DND-41 (cell line): ENCODE measurements around the gene ACSL6.
A peak's percentile ranks its signal among the peaks of the same experiment; 100 is the strongest.

ENCODE experiments used
- ATAC-seq: fragments of 200-7000 bp; cut with Tn5 transposase; 3 replicates; pipeline ENCODE4 v1.9.1; 2021; ENCODE audit warnings: low read depth; ENCODE audit not compliant: insufficient read depth
- DNase-seq: peaks from one replicate; pipeline ENCODE4 v3.0.0-alpha.2; 2020
- H2AFZ ChIP-seq: 2 replicates; pipeline ENCODE4 v1.6.0; 2012; ENCODE audit warnings: low read depth, low read length
- H3K27ac ChIP-seq: 2 replicates; pipeline ENCODE4 v1.5.1; 2012; ENCODE audit warnings: low read length, inconsistent platforms
- H3K27me3 ChIP-seq: fragments of 200-600 bp; sonication (generic); 2 replicates; pipeline ENCODE4 v1.6.0; 2012; ENCODE audit warnings: low read length, mild to moderate bottlenecking, inconsistent platforms; ENCODE audit not compliant: insufficient read depth, poor library complexity
- H3K36me3 ChIP-seq: 2 replicates; pipeline ENCODE4 v1.5.1; 2012; ENCODE audit warnings: low read length, inconsistent platforms; ENCODE audit not compliant: insufficient read depth
- H3K4me1 ChIP-seq: 2 replicates; pipeline ENCODE4 v1.5.1; 2012; ENCODE audit warnings: mild to moderate bottlenecking, low read length; ENCODE audit not compliant: insufficient read depth
- H3K4me2 ChIP-seq: 2 replicates; pipeline ENCODE4 v1.6.0; 2012; ENCODE audit warnings: mild to moderate bottlenecking, moderate library complexity, low read length, inconsistent platforms; ENCODE audit not compliant: insufficient read depth
- H3K4me3 ChIP-seq, 2 experiments: fragments of 200-600 bp in 1 of 2; shearing (Covaris generic) in 1 of 2; 2 replicates each; pipeline ENCODE4 v1.5.1; 2012 to 2016; ENCODE audit warnings: inconsistent platforms in 2 of 2, low read length in 2 of 2, mild to moderate bottlenecking in 2 of 2, low read depth in 1 of 2, moderate library complexity in 1 of 2
- H3K79me2 ChIP-seq: 2 replicates; pipeline ENCODE4 v1.6.0; 2012; ENCODE audit warnings: low read length, inconsistent platforms; ENCODE audit not compliant: insufficient read depth
- H3K9ac ChIP-seq: 2 replicates; pipeline ENCODE4 v1.6.0; 2012; ENCODE audit warnings: low read depth, mild to moderate bottlenecking, inconsistent platforms, low read length, moderate library complexity
- H3K9me3 ChIP-seq: 2 replicates; pipeline ENCODE4 v1.5.1; 2012; ENCODE audit warnings: low read length, moderate library complexity, mild to moderate bottlenecking, inconsistent platforms; ENCODE audit not compliant: insufficient read depth, severe bottlenecking
- H4K20me1 ChIP-seq: 2 replicates; pipeline ENCODE4 v1.6.0; 2012; ENCODE audit warnings: low read length; ENCODE audit not compliant: insufficient read depth
- EZH2 ChIP-seq: IDR thresholded peaks from 3 replicates; pipeline ENCODE4 v1.6.1; 2012; ENCODE audit warnings: borderline replicate concordance, low read depth, mild to moderate bottlenecking, moderate library complexity, low read length, inconsistent platforms; ENCODE audit not compliant: severe bottlenecking
- TF ChIP-seq, protein P1 (sequence below): IDR thresholded peaks from 2 replicates; pipeline ENCODE4 v1.5.1; 2012; ENCODE audit warnings: borderline replicate concordance, low read length, moderate library complexity, mild to moderate bottlenecking; ENCODE audit not compliant: poor library complexity, severe bottlenecking; ENCODE audit errors: extremely low read depth

Gene ACSL6

DNA sequence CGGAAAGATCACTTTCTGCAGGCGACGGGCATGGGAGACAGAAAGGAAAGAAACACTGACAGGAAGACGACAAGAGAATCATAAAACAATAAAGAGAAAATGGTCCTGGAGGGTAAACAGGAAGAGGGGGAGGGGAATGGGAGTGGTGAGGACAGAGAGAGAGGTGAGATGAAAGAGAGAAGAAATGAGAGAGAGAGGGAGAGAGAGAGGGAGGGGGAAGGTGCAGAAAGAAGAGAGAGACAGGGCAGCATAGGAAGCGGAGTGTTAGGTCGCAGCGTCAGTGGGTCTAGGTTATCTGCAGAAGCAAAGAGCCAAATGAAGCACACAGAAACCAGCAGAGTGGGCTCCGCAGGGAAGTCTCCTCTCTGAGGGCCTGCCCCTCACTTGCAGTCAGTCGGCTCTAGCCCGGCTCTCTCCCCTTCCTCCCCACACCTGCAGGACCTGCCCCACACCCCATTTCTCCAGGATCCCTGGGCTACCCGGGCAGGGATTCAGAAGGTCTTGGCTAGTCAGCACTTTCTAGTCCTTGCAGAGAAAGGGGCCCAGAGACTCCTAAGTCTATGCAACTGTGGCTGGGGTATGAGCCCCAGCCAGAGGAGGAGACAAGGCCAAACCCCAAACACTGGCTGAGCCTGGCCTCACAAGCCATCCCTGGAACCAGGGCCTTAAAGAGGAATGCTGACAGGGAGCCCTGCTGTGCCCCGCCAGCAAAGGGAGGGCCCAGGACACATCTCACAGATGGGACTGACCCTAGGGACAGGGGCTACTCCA lies 36.3 kb downstream of the ACSL6 start:
- no peaks in the 10 kb centered on the region for H3K36me3 ChIP-seq
- ATAC-seq: peak; percentile 80

DNA sequence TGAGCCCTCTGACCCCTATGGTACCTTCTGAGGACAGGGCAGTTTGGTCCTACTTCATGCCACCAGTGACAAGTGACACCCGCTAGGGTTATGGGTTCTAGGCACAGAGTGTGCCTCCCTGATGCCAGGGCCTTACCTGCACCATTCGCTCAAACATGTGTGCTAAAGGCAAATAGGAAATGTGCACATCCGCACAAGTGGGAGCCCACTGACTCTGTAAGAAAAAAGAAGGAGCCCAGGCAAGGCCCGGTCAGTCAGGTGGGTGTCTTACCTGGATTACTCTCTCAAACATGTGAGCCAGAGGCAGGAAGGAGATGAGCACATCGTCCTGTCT lies 36.9 kb downstream of the ACSL6 start:
- TF ChIP-seq EZH2: no peak
- ATAC-seq: peak; percentile 43; the same call in 2 of the 3 replicates

More for the DNA sequence above, 36.3 kb downstream of the ACSL6 start:
- no peak for TF ChIP-seq EZH2
- TF ChIP-seq, protein P1, sequence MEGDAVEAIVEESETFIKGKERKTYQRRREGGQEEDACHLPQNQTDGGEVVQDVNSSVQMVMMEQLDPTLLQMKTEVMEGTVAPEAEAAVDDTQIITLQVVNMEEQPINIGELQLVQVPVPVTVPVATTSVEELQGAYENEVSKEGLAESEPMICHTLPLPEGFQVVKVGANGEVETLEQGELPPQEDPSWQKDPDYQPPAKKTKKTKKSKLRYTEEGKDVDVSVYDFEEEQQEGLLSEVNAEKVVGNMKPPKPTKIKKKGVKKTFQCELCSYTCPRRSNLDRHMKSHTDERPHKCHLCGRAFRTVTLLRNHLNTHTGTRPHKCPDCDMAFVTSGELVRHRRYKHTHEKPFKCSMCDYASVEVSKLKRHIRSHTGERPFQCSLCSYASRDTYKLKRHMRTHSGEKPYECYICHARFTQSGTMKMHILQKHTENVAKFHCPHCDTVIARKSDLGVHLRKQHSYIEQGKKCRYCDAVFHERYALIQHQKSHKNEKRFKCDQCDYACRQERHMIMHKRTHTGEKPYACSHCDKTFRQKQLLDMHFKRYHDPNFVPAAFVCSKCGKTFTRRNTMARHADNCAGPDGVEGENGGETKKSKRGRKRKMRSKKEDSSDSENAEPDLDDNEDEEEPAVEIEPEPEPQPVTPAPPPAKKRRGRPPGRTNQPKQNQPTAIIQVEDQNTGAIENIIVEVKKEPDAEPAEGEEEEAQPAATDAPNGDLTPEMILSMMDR: no peak
- Histone ChIP-seq H3K27me3 (peaks cover 2% of the 10 kb centered on the region), H3K79me2 (no peaks in the 10 kb centered on the region), H3K27ac (peak overlapping the region; percentile 4; the same call in 1 of the 2 replicates), H3K9me3 (no peaks in the 10 kb centered on the region), H3K4me3 (no peak overlapping the region), H3K4me2 (0 out of 2 replicates have a peak overlapping the region, but pooled peaks have one; percentile 25), H2AFZ (peak overlapping the region; percentile 10; the same call in 1 of the 2 replicates), H3K9ac (no peak overlapping the region), H4K20me1 (no peaks in the 10 kb centered on the region), H3K4me1 (peaks cover 18% of the 10 kb centered on the region)
- DNase-seq: peak; percentile 39

DNA sequence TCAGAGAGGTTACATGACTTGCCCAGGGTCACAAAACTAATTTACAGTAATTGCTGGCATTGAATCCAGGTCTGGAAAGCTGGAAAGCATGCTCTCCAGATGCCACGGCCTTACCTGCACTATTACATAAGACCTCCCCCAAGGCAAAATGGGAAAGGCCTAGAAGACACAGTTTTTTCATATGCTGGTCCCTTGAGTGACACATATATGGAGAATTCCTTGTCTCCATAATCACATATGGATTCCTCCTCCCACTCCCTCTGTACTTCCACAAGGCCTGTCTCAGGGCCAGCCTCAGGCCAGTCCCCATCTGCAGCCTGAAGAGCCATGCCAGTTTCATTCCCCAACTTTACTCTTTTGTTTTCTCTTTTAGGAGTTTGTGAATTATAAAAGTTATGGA lies 37.4 kb downstream of the ACSL6 start:
- Histone ChIP-seq H3K9me3 (no peaks in the 10 kb centered on the region), H3K27me3 (no peaks in the 10 kb centered on the region), H2AFZ (no peak overlapping the region), H3K4me1 (peaks cover 18% of the 10 kb centered on the region), H3K9ac (no peak overlapping the region), H3K4me3 (no peak overlapping the region), H3K4me2 (no peak overlapping the region), H4K20me1 (no peaks in the 10 kb centered on the region), H3K79me2 (no peaks in the 10 kb centered on the region), H3K27ac (no peak overlapping the region), H3K36me3 (no peaks in the 10 kb centered on the region)
- ATAC-seq (no peak), DNase-seq (no peak)
- TF ChIP-seq, protein P1: no peak

More for the DNA sequence above, 36.9 kb downstream of the ACSL6 start:
- H4K20me1 ChIP-seq: no peaks in the 10 kb centered on the region
- H3K36me3 ChIP-seq: no peaks in the 10 kb centered on the region
- H3K27ac ChIP-seq: 0 out of 2 replicates have a peak overlapping the region, but pooled peaks have one; percentile 4
- DNase-seq: no peak
- no peak overlapping the region for H3K4me3 ChIP-seq
- H3K4me2 ChIP-seq: no peak overlapping the region
- peaks cover 18% of the 10 kb centered on the region for H3K4me1 ChIP-seq
- no peak overlapping the region for H3K9ac ChIP-seq
- H3K27me3 ChIP-seq: peaks cover 1% of the 10 kb centered on the region
- no peaks in the 10 kb centered on the region for H3K9me3 ChIP-seq
- peak overlapping the region; percentile 10; the same call in 1 of the 2 replicates for H2AFZ ChIP-seq
- no peaks in the 10 kb centered on the region for H3K79me2 ChIP-seq

DNA sequence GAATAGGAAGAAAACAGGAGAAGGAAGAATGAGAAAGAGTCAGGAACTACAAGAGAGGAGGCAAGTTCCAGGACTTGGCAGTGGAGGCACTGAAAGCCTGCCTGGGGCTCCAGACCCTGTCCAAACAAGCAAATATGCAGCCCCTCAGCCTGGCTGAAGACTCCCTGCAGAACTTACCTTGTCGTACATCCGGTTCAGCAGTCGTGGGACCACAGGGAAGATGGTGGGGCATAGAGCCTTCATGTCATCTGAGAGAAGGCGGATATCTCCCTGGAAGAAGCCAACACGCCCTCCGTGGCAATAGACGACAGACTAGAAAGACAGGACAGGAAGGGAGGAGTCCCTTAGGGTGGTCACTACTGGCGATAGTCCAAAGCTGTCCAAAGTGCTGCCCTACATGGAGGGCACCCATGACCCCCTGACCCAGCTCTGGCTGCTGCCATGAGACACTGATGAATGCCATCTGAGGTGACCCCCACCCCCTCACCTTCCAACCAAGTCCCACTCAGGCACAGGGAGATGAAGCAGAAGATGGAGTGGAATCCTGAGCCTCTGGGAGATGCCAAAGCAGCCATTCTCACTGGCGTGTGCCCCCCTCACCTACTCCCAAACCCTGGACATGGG lies 38.3 kb downstream of the ACSL6 start:
- DNase-seq: no peak
- H3K9ac ChIP-seq: no peak overlapping the region
- no peaks in the 10 kb centered on the region for H3K79me2 ChIP-seq
- TF ChIP-seq, protein P1: no peak
- no peak for TF ChIP-seq EZH2
- H3K36me3 ChIP-seq: no peaks in the 10 kb centered on the region
- no peak overlapping the region for H2AFZ ChIP-seq
- ATAC-seq: no peak
- no peaks in the 10 kb centered on the region for H4K20me1 ChIP-seq
- no peak overlapping the region for H3K4me2 ChIP-seq
- no peak overlapping the region for H3K27ac ChIP-seq
- H3K4me1 ChIP-seq: peaks cover 18% of the 10 kb centered on the region
- no peaks in the 10 kb centered on the region for H3K9me3 ChIP-seq
- H3K4me3 ChIP-seq: no peak overlapping the region
- H3K27me3 ChIP-seq: no peaks in the 10 kb centered on the region
